Mesenchymal stem cell (in vitro differentiated cells and primary cell): ENCODE results near the gene HDLBP.

ENCODE experiments used
- DNase-seq: peaks from one replicate; pipeline ENCODE4 v3.0.0-alpha.2; 2013
- H2AFZ ChIP-seq: one replicate; pipeline ENCODE4 v1.6.1; 2013; ENCODE audit warnings: low read depth, mild to moderate bottlenecking, control low read depth, inconsistent platforms, low read length, moderate library complexity
- H2AK5ac ChIP-seq: 2 replicates; pipeline ENCODE4 v1.6.1; 2013; ENCODE audit warnings: low read length, moderate library complexity, mild to moderate bottlenecking, inconsistent platforms; ENCODE audit not compliant: severe bottlenecking
- H2BK120ac ChIP-seq: one replicate; pipeline ENCODE4 v1.6.1; 2013; ENCODE audit warnings: low read depth, mild to moderate bottlenecking, inconsistent platforms, low read length, moderate library complexity
- H2BK12ac ChIP-seq, 2 experiments: one replicate each; pipeline ENCODE4 v1.6.1; 2013; ENCODE audit warnings: inconsistent platforms in 2 of 2, low read length in 2 of 2, mild to moderate bottlenecking in 2 of 2, moderate library complexity in 2 of 2, control low read depth in 1 of 2
- H2BK15ac ChIP-seq: one replicate; pipeline ENCODE4 v1.6.1; 2013; ENCODE audit warnings: mild to moderate bottlenecking, low read depth, inconsistent platforms; ENCODE audit not compliant: poor library complexity, severe bottlenecking
- H2BK5ac ChIP-seq: 2 replicates; pipeline ENCODE4 v1.6.1; 2013; ENCODE audit warnings: low read depth, mild to moderate bottlenecking, low read length, control low read depth, inconsistent platforms; ENCODE audit not compliant: poor library complexity, severe bottlenecking
- H3K14ac ChIP-seq, 2 experiments: one replicate each; pipeline ENCODE4 v1.6.1; 2013; ENCODE audit warnings: inconsistent platforms in 2 of 2, low read length in 2 of 2, control low read depth in 1 of 2, mild to moderate bottlenecking in 1 of 2, moderate library complexity in 1 of 2
- H3K18ac ChIP-seq, 2 experiments: one replicate each; pipeline ENCODE4 v1.6.1; 2013; ENCODE audit warnings: inconsistent platforms in 2 of 2, low read length in 2 of 2, control low read depth in 1 of 2, low read depth in 1 of 2, mild to moderate bottlenecking in 1 of 2
- H3K23ac ChIP-seq, 2 experiments: one replicate each; pipeline ENCODE4 v1.6.1; 2013; ENCODE audit warnings: inconsistent platforms in 2 of 2, low read length in 2 of 2, mild to moderate bottlenecking in 2 of 2, moderate library complexity in 2 of 2, control low read depth in 1 of 2
- H3K27ac ChIP-seq: 2 replicates; pipeline ENCODE4 v1.5.1; 2013; ENCODE audit warnings: mild to moderate bottlenecking, moderate library complexity, low read length, control low read depth, inconsistent platforms; ENCODE audit not compliant: poor library complexity, severe bottlenecking
- H3K27me3 ChIP-seq, 2 experiments: 2 replicates each; pipeline versions ENCODE4 v1.6.1 to v1.7.0; 2013; ENCODE audit warnings: low read length in 2 of 2, mild to moderate bottlenecking in 2 of 2, moderate library complexity in 2 of 2, control low read depth in 1 of 2, inconsistent platforms in 1 of 2; ENCODE audit not compliant: control insufficient read depth in 1 of 2, insufficient read depth in 1 of 2
- H3K36me3 ChIP-seq, 2 experiments: 2 replicates each; pipeline versions ENCODE4 v1.6.1 to v1.7.0; 2013; ENCODE audit warnings: low read length in 2 of 2, control low read depth in 1 of 2, inconsistent platforms in 1 of 2, low read depth in 1 of 2, mild to moderate bottlenecking in 1 of 2; ENCODE audit not compliant: insufficient read depth in 2 of 2, control insufficient read depth in 1 of 2
- H3K4ac ChIP-seq, 2 experiments: one replicate each; pipeline ENCODE4 v1.6.1; 2013; ENCODE audit warnings: inconsistent platforms in 2 of 2, low read length in 2 of 2, mild to moderate bottlenecking in 2 of 2, moderate library complexity in 2 of 2, control low read depth in 1 of 2, low read depth in 1 of 2
- H3K4me1 ChIP-seq: 2 replicates; pipeline ENCODE4 v1.6.1; 2013; ENCODE audit warnings: low read depth, low read length, control low read depth; ENCODE audit not compliant: control insufficient read depth, insufficient read depth
- H3K4me2 ChIP-seq: 2 replicates; pipeline ENCODE4 v1.6.1; 2013; ENCODE audit warnings: low read length, mild to moderate bottlenecking, inconsistent platforms; ENCODE audit not compliant: poor library complexity, severe bottlenecking
- H3K4me3 ChIP-seq, 2 experiments: 2 replicates each; pipeline versions ENCODE4 v1.5.1 to v1.7.0; 2013; ENCODE audit warnings: low read length in 2 of 2, mild to moderate bottlenecking in 2 of 2, control low read depth in 1 of 2, low read depth in 1 of 2; ENCODE audit not compliant: insufficient read depth in 1 of 2
- H3K79me1 ChIP-seq: replicated peaks from 2 replicates; pipeline ENCODE4 v1.6.1; 2013; ENCODE audit warnings: mild to moderate bottlenecking, control low read depth, low read length, inconsistent platforms; ENCODE audit not compliant: poor library complexity, severe bottlenecking
- H3K9ac ChIP-seq: 2 replicates; pipeline ENCODE4 v1.7.0; 2013; ENCODE audit warnings: mild to moderate bottlenecking, low read length, moderate library complexity
- H3K9me3 ChIP-seq: 2 replicates; pipeline ENCODE4 v1.7.0; 2013; ENCODE audit warnings: mild to moderate bottlenecking, low read length; ENCODE audit not compliant: control insufficient read depth
- H4K8ac ChIP-seq: one replicate; pipeline ENCODE4 v1.6.1; 2013; ENCODE audit warnings: inconsistent platforms, mild to moderate bottlenecking, low read length, moderate library complexity
- H4K91ac ChIP-seq: one replicate; pipeline ENCODE4 v1.6.1; 2013; ENCODE audit warnings: mild to moderate bottlenecking, low read length, inconsistent platforms
- WGBS: methylation state at CpG from one replicate; pipeline ENCODE4 v1.1.7; 2013; ENCODE audit warnings: mixed read lengths; 5-methylcytosine and 5-hydroxymethylcytosine counted together

Gene HDLBP

DNA sequence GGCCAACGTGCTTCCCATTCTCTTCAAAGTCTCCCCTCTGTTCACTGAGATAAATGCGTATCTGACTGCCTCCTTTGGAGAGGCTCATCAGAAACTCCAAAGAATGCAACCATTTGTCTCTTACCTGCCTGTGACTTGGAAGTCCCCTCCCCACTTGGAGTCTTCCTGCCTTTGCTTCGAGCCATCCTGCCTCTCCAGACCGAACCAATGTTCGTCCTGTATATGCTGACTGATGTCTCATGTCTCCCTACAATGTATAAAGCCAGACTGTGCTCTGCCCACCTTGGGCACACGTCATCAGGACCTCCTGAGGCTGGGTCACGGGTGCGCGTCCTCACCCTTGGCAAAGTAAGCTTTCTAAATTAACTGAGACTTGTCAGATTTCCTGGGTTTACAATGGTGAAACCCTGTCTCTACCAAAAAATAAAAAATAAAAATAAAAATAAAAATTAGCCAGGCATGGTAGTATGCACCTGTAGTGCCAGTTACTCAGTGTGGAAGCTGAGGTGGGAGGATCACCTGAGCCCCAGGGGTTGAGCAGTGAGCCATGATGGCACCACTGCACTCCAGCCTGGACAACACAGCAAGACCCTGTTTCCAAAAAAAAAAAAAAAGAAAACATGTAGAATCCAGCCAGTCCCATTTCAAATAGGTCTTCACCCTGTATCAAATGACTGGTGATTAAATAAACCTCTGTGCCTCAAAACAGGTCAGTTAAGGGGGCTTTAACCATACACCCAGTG is 29.0 kb downstream of the HDLBP start:
- no peak overlapping the region for H2BK12ac ChIP-seq
- no peak overlapping the region for H3K14ac ChIP-seq
- no peak overlapping the region for H3K4me3 ChIP-seq
- no peak overlapping the region for H2BK120ac ChIP-seq
- H3K79me1 ChIP-seq, result peaks cover 12% of the 10 kb centered on the region
- peaks cover 3% of the 10 kb centered on the region for H3K4me1 ChIP-seq
- no peak overlapping the region for H3K18ac ChIP-seq
- no peaks in the 10 kb centered on the region for H3K9me3 ChIP-seq
- no peak overlapping the region for H4K91ac ChIP-seq
- no peak overlapping the region for H3K27ac ChIP-seq
- no peak overlapping the region for H2AK5ac ChIP-seq
- no peak overlapping the region for H3K23ac ChIP-seq
- no peak overlapping the region for H2BK5ac ChIP-seq
- H3K27me3 ChIP-seq, result no peaks in the 10 kb centered on the region
- H3K4me2 ChIP-seq, result no peak overlapping the region
- peaks cover 2 to 13% of the 10 kb centered on the region in 2 experiments for H3K36me3 ChIP-seq
- H3K9ac ChIP-seq, result no peak overlapping the region
- no peak overlapping the region for H2AFZ ChIP-seq
- no peak overlapping the region for H3K4ac ChIP-seq
- no peak for DNase-seq
- 89% methylated on average over 9 of the region's 9 CpGs for WGBS
- H2BK15ac ChIP-seq, result no peak overlapping the region
- H4K8ac ChIP-seq, result no peak overlapping the region

DNA sequence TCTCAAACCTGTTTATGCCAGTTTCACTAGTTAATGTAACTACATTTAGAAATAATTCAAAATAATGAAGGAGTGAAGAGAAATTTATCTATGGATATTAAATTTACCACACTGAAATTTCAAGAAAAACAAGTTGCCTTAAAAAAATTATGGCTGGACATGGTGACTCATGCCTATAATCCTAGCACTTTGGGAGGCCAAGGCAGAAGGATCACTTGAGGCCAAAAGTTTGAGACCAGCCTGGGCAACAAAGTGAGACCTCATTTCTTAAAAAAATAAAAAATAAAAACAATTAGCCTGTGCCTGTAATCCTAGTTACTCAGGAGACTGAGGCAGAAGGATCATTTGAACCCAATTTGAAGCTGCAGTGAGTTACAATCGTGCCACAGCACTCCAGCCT is 29.9 kb downstream of the HDLBP start:
- no peak overlapping the region for H3K18ac ChIP-seq
- H2AFZ ChIP-seq, result no peak overlapping the region
- no peak overlapping the region for H2BK12ac ChIP-seq
- H3K9me3 ChIP-seq, result no peaks in the 10 kb centered on the region
- H2BK15ac ChIP-seq, result no peak overlapping the region
- peaks cover 3% of the 10 kb centered on the region for H3K4me1 ChIP-seq
- H2BK120ac ChIP-seq, result no peak overlapping the region
- no peak overlapping the region for H3K14ac ChIP-seq
- DNase-seq, result no peak
- no peak overlapping the region for H3K4me2 ChIP-seq
- no peak overlapping the region for H3K9ac ChIP-seq
- WGBS, result 88% methylated on average over 1 of the region's 1 CpG
- no peak overlapping the region for H2BK5ac ChIP-seq
- no peak overlapping the region for H3K27ac ChIP-seq
- H3K79me1 ChIP-seq, result peaks cover 13% of the 10 kb centered on the region
- no peak overlapping the region for H3K4ac ChIP-seq
- H3K4me3 ChIP-seq, result no peak overlapping the region
- no peaks in the 10 kb centered on the region for H3K27me3 ChIP-seq
- H2AK5ac ChIP-seq, result no peak overlapping the region
- H4K91ac ChIP-seq, result no peak overlapping the region
- peaks cover 2 to 13% of the 10 kb centered on the region in 2 experiments for H3K36me3 ChIP-seq
- no peak overlapping the region for H3K23ac ChIP-seq
- H4K8ac ChIP-seq, result no peak overlapping the region

DNA sequence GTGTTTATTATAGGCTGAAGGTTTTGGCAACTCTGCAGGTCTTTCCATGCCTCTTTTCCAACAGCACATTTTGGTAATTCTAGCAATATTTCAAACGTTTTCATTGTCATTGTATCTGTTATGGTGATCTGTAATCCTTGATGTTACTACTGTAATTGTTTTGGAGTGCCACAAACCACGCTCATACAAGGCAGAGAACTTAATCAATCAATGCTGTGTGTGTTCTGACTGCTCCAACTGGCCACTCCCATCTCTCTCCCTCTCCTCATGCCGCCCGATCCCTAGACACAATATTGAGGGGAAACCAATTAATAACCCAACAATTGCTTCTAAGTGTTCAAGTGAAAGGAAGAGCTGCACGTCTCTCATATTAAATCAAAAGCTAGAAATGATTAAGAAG is 32.9 kb downstream of the HDLBP start:
- Histone ChIP-seq H3K14ac (no peak overlapping the region), H3K79me1 (peaks cover 11% of the 10 kb centered on the region), H3K4me2 (no peak overlapping the region), H3K18ac (no peak overlapping the region), H2BK15ac (no peak overlapping the region), H2AK5ac (no peak overlapping the region), H2BK5ac (no peak overlapping the region), H2BK12ac (no peak overlapping the region), H2BK120ac (no peak overlapping the region), H3K4me3 (no peak overlapping the region), H3K4ac (no peak overlapping the region), H4K8ac (no peak overlapping the region), H3K4me1 (peaks cover 2% of the 10 kb centered on the region), H3K27ac (no peak overlapping the region), H3K9ac (no peak overlapping the region), H4K91ac (no peak overlapping the region), H2AFZ (no peak overlapping the region), H3K27me3 (no peaks in the 10 kb centered on the region), H3K23ac (no peak overlapping the region), H3K9me3 (no peaks in the 10 kb centered on the region), H3K36me3 (peaks cover 0 to 2% of the 10 kb centered on the region in 2 experiments)
- DNase-seq, result no peak
- WGBS, result 96% methylated on average over 4 of the region's 5 CpGs

DNA sequence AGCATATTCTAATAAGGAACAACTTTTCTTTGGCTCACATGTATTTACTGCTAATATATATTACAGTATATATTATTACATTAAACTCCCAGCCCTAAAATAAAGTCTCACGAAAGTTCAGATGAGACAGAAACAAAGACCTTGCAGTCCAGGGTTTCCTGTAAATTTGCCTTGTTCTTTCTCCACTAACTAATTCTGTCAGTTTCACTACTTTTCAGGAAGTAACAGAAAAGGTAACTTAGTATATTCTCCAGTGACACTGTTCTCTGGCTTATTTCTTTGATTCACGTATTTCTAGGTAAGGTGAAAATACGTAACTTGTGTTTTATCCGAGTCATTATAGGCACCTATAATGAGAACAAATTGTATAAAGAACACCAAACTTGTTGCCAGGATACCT is 35.2 kb downstream of the HDLBP start:
- no peak overlapping the region for H2BK120ac ChIP-seq
- no peak overlapping the region for H3K9ac ChIP-seq
- H3K23ac ChIP-seq, result no peak overlapping the region
- H3K4me3 ChIP-seq, result no peak overlapping the region
- no peak overlapping the region for H2BK5ac ChIP-seq
- H3K4ac ChIP-seq, result no peak overlapping the region
- no peak overlapping the region for H4K8ac ChIP-seq
- peaks cover 2% of the 10 kb centered on the region for H3K4me1 ChIP-seq
- no peak overlapping the region for H4K91ac ChIP-seq
- H3K27me3 ChIP-seq, result no peaks in the 10 kb centered on the region
- no peak overlapping the region for H3K4me2 ChIP-seq
- no peak overlapping the region for H2AK5ac ChIP-seq
- peaks cover 7% of the 10 kb centered on the region for H3K79me1 ChIP-seq
- H3K27ac ChIP-seq, result no peak overlapping the region
- no peak overlapping the region for H2BK12ac ChIP-seq
- no peak overlapping the region for H3K14ac ChIP-seq
- no peak overlapping the region for H2AFZ ChIP-seq
- DNase-seq, result no peak
- H3K9me3 ChIP-seq, result no peaks in the 10 kb centered on the region
- no peak overlapping the region for H3K18ac ChIP-seq
- no peaks in the 10 kb centered on the region for H3K36me3 ChIP-seq
- 88% methylated on average over 2 of the region's 4 CpGs for WGBS
- no peak overlapping the region for H2BK15ac ChIP-seq
